ENCODE data around the gene CHD9. TPM values are rescaled to one million over a fixed set of nuclear protein-coding genes. Genes with fewer than 3 reads are reported as not detected.
A peak's percentile ranks its signal among the peaks of the same experiment; 100 is the strongest.

The CHD9 gene
- total RNA-seq, 4 donors from 2014 or later: 82.2 to 114 (median 91.3) TPM

DNA sequence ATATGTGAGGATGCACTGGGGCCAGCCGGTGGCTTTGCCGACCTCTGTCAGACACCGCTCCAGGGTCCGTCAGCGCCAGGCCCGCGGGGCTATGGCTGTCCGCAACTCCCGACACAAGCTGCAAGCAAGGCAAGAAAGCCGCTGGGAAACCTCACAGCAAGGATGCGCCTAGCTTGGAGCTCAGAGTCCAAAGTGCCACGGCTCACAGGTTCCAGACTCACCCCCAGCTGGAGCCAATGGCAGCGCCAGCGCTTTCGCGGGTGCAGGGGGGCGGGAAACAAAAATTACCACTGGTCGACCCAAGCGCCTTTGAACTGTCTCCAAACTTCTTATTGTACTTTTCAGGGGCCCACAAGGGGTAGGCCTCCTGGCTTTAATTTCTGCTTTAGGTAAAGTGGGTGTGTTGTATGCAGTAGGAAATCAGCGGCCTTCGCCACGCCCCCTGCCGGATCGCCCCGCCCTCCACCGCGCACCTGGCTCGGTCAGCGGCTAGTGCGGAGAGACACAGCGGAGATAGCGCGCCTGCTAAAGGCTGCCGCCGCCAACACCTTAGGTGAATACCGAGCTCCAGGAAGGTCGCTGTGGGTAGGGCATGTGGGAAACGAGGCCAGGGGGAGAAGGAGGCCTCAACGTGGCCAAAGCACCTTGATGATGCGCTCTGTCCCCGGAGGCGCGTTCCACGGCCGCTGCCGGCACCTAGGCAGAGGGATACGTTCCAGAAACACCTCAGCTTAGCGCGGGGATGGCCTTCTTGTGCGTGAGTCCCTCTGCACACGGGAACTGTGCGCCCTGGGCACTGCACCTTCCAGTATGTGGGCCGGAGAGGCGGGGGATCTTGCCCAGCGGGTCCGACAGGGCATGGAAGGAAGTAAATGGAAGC, 318.4 kb downstream of the CHD9 start:
- TF ChIP-seq POLR2A (IDR thresholded peaks at IDR 0.05): no peak
- no peak for TF ChIP-seq EP300 (IDR thresholded peaks at IDR 0.05)
- TF ChIP-seq, protein P1, sequence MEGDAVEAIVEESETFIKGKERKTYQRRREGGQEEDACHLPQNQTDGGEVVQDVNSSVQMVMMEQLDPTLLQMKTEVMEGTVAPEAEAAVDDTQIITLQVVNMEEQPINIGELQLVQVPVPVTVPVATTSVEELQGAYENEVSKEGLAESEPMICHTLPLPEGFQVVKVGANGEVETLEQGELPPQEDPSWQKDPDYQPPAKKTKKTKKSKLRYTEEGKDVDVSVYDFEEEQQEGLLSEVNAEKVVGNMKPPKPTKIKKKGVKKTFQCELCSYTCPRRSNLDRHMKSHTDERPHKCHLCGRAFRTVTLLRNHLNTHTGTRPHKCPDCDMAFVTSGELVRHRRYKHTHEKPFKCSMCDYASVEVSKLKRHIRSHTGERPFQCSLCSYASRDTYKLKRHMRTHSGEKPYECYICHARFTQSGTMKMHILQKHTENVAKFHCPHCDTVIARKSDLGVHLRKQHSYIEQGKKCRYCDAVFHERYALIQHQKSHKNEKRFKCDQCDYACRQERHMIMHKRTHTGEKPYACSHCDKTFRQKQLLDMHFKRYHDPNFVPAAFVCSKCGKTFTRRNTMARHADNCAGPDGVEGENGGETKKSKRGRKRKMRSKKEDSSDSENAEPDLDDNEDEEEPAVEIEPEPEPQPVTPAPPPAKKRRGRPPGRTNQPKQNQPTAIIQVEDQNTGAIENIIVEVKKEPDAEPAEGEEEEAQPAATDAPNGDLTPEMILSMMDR (IDR thresholded peaks at IDR 0.05): no peak
- WGBS, 2 donors: 31 to 35% methylated on average over 46 to 55 of the region's 56 CpGs
- H3K27ac ChIP-seq: no peak overlapping the region
- H3K4me3 ChIP-seq: peak overlapping the region in 2 of 4 donors; percentile 8 to 10
- DNase-seq (ENCODE audit: low spot score in 2 of 2): no peak
- H3K27me3 ChIP-seq: peaks cover 0 to 30% of the 10 kb centered on the region in 2 donors
- H3K36me3 ChIP-seq: no peaks in the 10 kb centered on the region
- H3K9me3 ChIP-seq: no peaks in the 10 kb centered on the region
- peaks cover 0 to 9% (median 0%) of the 10 kb centered on the region in 4 donors for H3K4me1 ChIP-seq

GRCh38 chr16:53374800-53375199, 320.0 kb downstream of the CHD9 start:
- peaks cover 0 to 30% of the 10 kb centered on the region in 2 donors for H3K27me3 ChIP-seq
- no peak for TF ChIP-seq POLR2A (IDR thresholded peaks at IDR 0.05)
- TF ChIP-seq EP300 (IDR thresholded peaks at IDR 0.05): no peak
- TF ChIP-seq, protein P1 (IDR thresholded peaks at IDR 0.05): no peak
- no peak for DNase-seq (ENCODE audit: low spot score in 2 of 2)

GRCh38 chr16:53378138-53378537, 323.3 kb downstream of the CHD9 start:
- Histone ChIP-seq H3K4me1 (peaks cover 0 to 4% (median 0%) of the 10 kb centered on the region in 4 donors), H3K9me3 (no peaks in the 10 kb centered on the region), H3K4me3 (no peak overlapping the region), H3K36me3 (no peaks in the 10 kb centered on the region), H3K27ac (no peak overlapping the region), H3K27me3 (peaks cover 0 to 13% of the 10 kb centered on the region in 2 donors)
- no peak for DNase-seq (ENCODE audit: low spot score in 2 of 2)
- WGBS, 2 donors: 39 to 49% methylated on average over 5 of the region's 5 CpGs
- no peak for TF ChIP-seq POLR2A (IDR thresholded peaks at IDR 0.05)
- TF ChIP-seq, protein P1 (IDR thresholded peaks at IDR 0.05): no peak
- TF ChIP-seq EP300 (IDR thresholded peaks at IDR 0.05): no peak

More at GRCh38 chr16:53374800-53375199, 320.0 kb downstream of the CHD9 start:
- H3K9me3 ChIP-seq: no peaks in the 10 kb centered on the region
- no peaks in the 10 kb centered on the region for H3K36me3 ChIP-seq
- WGBS, 2 donors: 92 to 94% methylated on average over 5 of the region's 5 CpGs
- no peak overlapping the region for H3K27ac ChIP-seq
- H3K4me3 ChIP-seq: no peak overlapping the region
- peaks cover 0 to 9% (median 0%) of the 10 kb centered on the region in 4 donors for H3K4me1 ChIP-seq

Small RNA genes lying within 50 kb of the gene (small RNA-seq; reads per million reads assigned to genes)
- gene RF01210 (not detected), gene RNA5SP427 (not detected)

Other genes starting within 250 kb of the CHD9 start
- 10 to 100 TPM in 2 of 4 donors, 1 to 10 TPM in 2; 5.1 to 16.4 (median 9.3) TPM for gene CHD9NB, start 2.1 kb upstream of the CHD9 start, total RNA-seq